CD4-positive, alpha-beta T cell treated with Interleukin-6 at 100 ng/mL for 8 hours (primary cell): Measurements from ENCODE around the gene TSPAN19.

ENCODE experiments used
- DNase-seq: peaks from one replicate; pipeline ENCODE4 v3.0.0-alpha.2; 2020; ENCODE audit warnings: mixed read lengths, low spot score

The TSPAN19 gene

GRCh38 chr12:85000729-85001128, 35.3 kb downstream of the TSPAN19 start:
- no peak for DNase-seq

- DNase-seq: no peak
These were observed 37.7 kb downstream of the TSPAN19 start for GRCh38 chr12:84998341-84998740.

- no peak for DNase-seq
These were observed 39.3 kb downstream of the TSPAN19 start for GRCh38 chr12:84996759-84997158.

- DNase-seq: no peak
These were observed 40.4 kb downstream of the TSPAN19 start for GRCh38 chr12:84995641-84996040.

- DNase-seq: no peak
These were observed 41.7 kb downstream of the TSPAN19 start for GRCh38 chr12:84994426-84994825.

- no peak for DNase-seq
These were observed 49.5 kb downstream of the TSPAN19 start for GRCh38 chr12:84986586-84986985.

GRCh38 chr12:84986117-84986516, 50.0 kb downstream of the TSPAN19 start:
- DNase-seq: no peak

GRCh38 chr12:84983289-84983688, 52.8 kb downstream of the TSPAN19 start:
- no peak for DNase-seq

GRCh38 chr12:84982888-84983287, 53.2 kb downstream of the TSPAN19 start:
- no peak for DNase-seq

GRCh38 chr12:84978921-84979320, 57.2 kb downstream of the TSPAN19 start:
- no peak for DNase-seq

GRCh38 chr12:84976133-84976532, 59.9 kb downstream of the TSPAN19 start:
- DNase-seq: no peak

GRCh38 chr12:84974155-84974815, 61.8 kb downstream of the TSPAN19 start:
- DNase-seq: no peak

- no peak for DNase-seq
These were observed 63.1 kb downstream of the TSPAN19 start for GRCh38 chr12:84973026-84973425.

- no peak for DNase-seq
These were observed 66.9 kb downstream of the TSPAN19 start for GRCh38 chr12:84969226-84969625.
